Fibroblast of the conjunctiva (primary cell): ENCODE results near the gene PDE4D.

Experiments
- DNase-seq: peaks from one replicate; pipeline ENCODE4 v3.0.0-alpha.2; 2010; ENCODE audit warnings: low read depth

Gene PDE4D

GRCh38 chr5:59285300-59286016 lies 608.1 kb downstream of the PDE4D start:
- no peak for DNase-seq

GRCh38 chr5:59282726-59283125 lies 610.8 kb downstream of the PDE4D start:
- DNase-seq = no peak

- no peak for DNase-seq
Measured at GRCh38 chr5:59279979-59280378, 613.5 kb downstream of the PDE4D start.

GRCh38 chr5:59276917-59277372 lies 616.6 kb downstream of the PDE4D start:
- no peak for DNase-seq

GRCh38 chr5:59276325-59276675 lies 617.2 kb downstream of the PDE4D start:
- no peak for DNase-seq

GRCh38 chr5:59275510-59276324 lies 617.8 kb downstream of the PDE4D start:
- no peak for DNase-seq

- no peak for DNase-seq
Measured at GRCh38 chr5:59275170-59275509, 618.4 kb downstream of the PDE4D start.

GRCh38 chr5:59274106-59274636 lies 619.4 kb downstream of the PDE4D start:
- no peak for DNase-seq

- DNase-seq = no peak
Measured at GRCh38 chr5:59272809-59273427, 620.6 kb downstream of the PDE4D start.

- DNase-seq = no peak
Measured at GRCh38 chr5:59268756-59269415, 624.6 kb downstream of the PDE4D start.

GRCh38 chr5:59267033-59267432 lies 626.5 kb downstream of the PDE4D start:
- no peak for DNase-seq

GRCh38 chr5:59266410-59266809 lies 627.1 kb downstream of the PDE4D start:
- DNase-seq = no peak

GRCh38 chr5:59264639-59265245 lies 628.8 kb downstream of the PDE4D start:
- no peak for DNase-seq

GRCh38 chr5:59264013-59264412 lies 629.5 kb downstream of the PDE4D start:
- DNase-seq = no peak

GRCh38 chr5:59261969-59262368 lies 631.6 kb downstream of the PDE4D start:
- DNase-seq = no peak

- no peak for DNase-seq
Measured at GRCh38 chr5:59260973-59261372, 632.6 kb downstream of the PDE4D start.

GRCh38 chr5:59260200-59260599 lies 633.3 kb downstream of the PDE4D start:
- DNase-seq = no peak

GRCh38 chr5:59259237-59259636 lies 634.3 kb downstream of the PDE4D start:
- DNase-seq = no peak

- DNase-seq = no peak
Measured at GRCh38 chr5:59257488-59258400, 635.8 kb downstream of the PDE4D start.

- no peak for DNase-seq
Measured at GRCh38 chr5:59256331-59256730, 637.2 kb downstream of the PDE4D start.
